Ectodermal cell (in vitro differentiated cells): ENCODE results near the gene HTR6.

Experiments used
- H3K27ac ChIP-seq: 2 replicates; pipeline ENCODE4 v1.7.0; 2013; ENCODE audit warnings: mild to moderate bottlenecking, low read depth, low read length; ENCODE audit not compliant: insufficient read depth, poor library complexity, severe bottlenecking
- H3K27me3 ChIP-seq: 2 replicates; pipeline ENCODE4 v1.7.0; 2013; ENCODE audit warnings: mild to moderate bottlenecking, low read length; ENCODE audit not compliant: insufficient read depth, control insufficient read depth, poor library complexity, severe bottlenecking
- H3K36me3 ChIP-seq: one replicate; pipeline ENCODE4 v1.7.0; 2013; ENCODE audit warnings: low read length; ENCODE audit not compliant: control insufficient read depth, insufficient read depth
- H3K4me1 ChIP-seq: one replicate; pipeline ENCODE4 v1.7.0; 2013; ENCODE audit warnings: low read length; ENCODE audit not compliant: control insufficient read depth, insufficient read depth
- H3K4me3 ChIP-seq: 2 replicates; pipeline ENCODE4 v1.7.0; 2013; ENCODE audit warnings: low read depth, low read length, control low read depth; ENCODE audit not compliant: insufficient read depth
- H3K9me3 ChIP-seq: 2 replicates; pipeline ENCODE4 v1.7.0; 2013; ENCODE audit warnings: mild to moderate bottlenecking, low read length, moderate library complexity; ENCODE audit not compliant: control insufficient read depth
- WGBS, 2 experiments: methylation state at CpG; one replicate each; pipeline ENCODE4 v1.1.7; 2013; ENCODE audit warnings: missing lambda C conversion rate in 2 of 2; 5-methylcytosine and 5-hydroxymethylcytosine counted together

Gene HTR6

DNA sequence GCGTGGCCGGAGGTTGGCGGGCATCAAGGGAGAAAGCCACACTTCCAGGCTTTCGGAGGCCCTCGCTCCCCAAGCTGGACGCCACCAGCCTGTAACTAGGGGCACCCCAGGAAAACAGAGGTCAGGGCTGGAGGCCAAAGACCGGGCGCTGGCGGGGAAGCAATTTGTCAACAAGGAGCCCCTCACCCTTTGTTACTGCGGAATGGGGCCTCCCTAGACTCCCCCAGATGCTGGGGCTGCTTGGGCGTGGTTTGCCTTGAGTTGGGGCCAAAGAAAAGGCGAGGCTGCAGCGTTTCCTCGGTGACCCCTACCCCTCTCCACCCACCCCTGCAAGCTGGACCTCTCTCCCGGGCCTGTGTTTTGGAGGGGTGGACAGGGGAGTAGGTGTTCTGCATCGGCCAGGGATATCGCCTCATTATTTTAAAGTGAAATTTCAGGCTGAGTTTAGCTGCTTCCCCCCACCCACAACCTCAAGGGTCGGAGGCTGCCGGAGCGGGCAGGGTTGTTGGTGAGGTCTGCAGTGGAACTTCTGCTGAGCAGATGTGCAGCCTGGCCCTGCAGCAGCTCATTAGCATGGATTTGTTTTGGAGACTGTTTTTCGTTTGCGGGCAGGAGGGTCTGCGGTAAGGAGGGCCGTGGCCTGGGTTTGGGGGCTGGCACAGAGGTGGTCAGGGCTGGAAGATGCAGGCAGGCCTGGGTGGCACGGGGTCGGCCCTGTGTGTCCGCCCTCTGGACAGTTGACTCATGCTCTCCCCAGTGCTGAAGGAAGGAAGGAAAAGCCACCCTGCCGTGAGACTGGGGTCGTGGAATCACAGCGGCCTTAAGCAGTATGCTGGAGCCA, 19.0 kb upstream of the HTR6 start:
- Histone ChIP-seq H3K4me3 (peak overlapping the region; percentile 40), H3K27me3 (peaks cover 57% of the 10 kb centered on the region), H3K27ac (no peak overlapping the region), H3K9me3 (no peaks in the 10 kb centered on the region), H3K36me3 (no peaks in the 10 kb centered on the region), H3K4me1 (peaks cover 5% of the 10 kb centered on the region)
- 48 to 53% methylated on average over 26 to 30 of the region's 30 CpGs for WGBS, 2 experiments

DNA sequence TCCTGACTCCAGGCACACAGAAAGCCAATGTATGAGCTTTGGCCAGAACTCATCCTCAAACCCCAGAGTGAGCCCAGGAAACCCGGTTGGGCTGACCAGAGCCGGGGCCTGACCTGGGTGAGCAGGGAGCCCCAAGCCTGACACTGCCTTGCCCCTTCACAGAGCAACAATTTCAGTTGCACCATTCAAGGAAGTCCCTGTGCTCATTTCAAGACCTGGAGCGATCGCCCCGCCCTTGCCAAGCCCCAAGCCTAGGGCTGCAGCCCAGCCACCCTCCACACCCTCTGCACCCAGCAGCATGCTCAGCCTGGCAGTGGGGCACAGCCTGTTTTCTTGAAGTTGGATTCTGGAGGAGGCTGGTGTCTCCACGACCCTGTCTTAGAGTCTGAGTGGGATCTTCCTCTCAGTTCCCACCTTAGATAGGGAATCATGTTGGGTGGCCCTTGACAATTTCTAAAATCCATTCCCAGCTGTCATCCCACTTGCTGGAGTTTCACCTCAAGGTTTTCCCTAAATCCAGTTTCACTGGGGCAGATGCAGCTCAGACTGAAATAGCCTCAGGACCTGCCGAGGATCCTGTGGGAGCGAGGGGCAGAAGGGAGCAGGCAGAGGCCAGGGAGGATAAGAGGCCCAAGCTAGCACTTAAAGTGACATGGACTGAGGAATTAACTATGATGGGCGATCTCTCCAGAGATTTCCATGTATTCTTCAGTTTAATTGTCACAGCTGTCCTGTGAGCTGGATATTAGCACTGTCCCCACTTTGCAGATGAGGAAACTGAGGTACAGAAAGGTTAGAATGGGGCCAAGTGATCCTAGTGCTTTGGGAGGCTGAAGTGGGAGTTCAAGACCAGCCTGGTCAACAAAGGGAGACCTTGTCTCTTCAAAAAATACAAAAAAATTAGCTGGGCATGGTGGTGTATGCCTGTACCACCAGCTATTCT, 18.0 kb upstream of the HTR6 start:
- Histone ChIP-seq H3K27ac (no peak overlapping the region), H3K4me3 (no peak overlapping the region), H3K27me3 (peaks cover 50% of the 10 kb centered on the region), H3K36me3 (no peaks in the 10 kb centered on the region), H3K4me1 (no peaks in the 10 kb centered on the region), H3K9me3 (no peaks in the 10 kb centered on the region)
- 92 to 93% methylated on average over 9 of the region's 9 CpGs for WGBS, 2 experiments

DNA sequence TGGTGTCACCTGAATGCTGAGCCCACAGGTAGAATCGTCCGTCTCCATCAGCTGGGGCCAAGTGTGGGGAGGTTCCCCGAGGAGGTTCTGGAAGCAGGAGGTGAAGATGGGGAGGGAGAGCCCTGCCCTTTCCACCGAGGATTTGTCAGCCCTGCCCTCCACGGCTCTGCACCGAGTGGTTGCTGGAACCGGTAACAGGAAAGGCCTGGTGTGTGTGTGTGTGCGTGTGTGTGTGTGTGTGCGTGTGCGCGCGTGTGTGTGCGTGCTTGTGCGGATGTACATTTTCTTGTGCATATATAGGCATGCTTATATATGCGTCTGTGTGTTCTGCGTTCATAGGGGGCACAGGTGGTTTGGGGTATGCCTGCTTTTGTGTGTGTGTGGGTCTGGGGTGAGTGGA, 17.0 kb upstream of the HTR6 start:
- Histone ChIP-seq H3K36me3 (no peaks in the 10 kb centered on the region), H3K27me3 (peaks cover 40% of the 10 kb centered on the region), H3K27ac (no peak overlapping the region), H3K4me1 (no peaks in the 10 kb centered on the region), H3K4me3 (no peak overlapping the region), H3K9me3 (no peaks in the 10 kb centered on the region)
- 91% methylated on average over 16 of the region's 16 CpGs for WGBS, 2 experiments

DNA sequence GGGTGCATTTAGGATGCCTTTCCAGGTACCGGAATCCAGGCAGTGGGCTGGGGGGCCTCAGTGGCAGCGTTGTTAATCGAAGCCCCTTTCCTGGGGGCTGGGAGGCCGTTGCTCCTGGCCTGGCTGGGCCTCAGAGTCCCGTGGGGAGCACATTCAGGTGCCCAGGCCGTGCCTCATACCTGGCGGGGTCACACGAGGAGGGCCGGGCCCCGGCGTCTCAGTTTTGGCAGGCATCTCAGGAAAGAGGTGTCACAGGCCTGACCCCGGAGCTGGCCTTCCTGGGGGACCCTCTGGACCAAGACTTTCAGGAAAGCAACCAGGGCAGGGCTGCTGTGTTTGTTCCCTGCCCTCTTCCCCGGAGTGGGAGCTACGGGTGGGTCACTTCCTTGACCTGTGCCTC, 16.4 kb upstream of the HTR6 start:
- Histone ChIP-seq H3K27ac (no peak overlapping the region), H3K4me1 (no peaks in the 10 kb centered on the region), H3K4me3 (no peak overlapping the region), H3K36me3 (no peaks in the 10 kb centered on the region), H3K9me3 (no peaks in the 10 kb centered on the region), H3K27me3 (peaks cover 34% of the 10 kb centered on the region)
- 92% methylated on average over 14 of the region's 14 CpGs for WGBS, 2 experiments

DNA sequence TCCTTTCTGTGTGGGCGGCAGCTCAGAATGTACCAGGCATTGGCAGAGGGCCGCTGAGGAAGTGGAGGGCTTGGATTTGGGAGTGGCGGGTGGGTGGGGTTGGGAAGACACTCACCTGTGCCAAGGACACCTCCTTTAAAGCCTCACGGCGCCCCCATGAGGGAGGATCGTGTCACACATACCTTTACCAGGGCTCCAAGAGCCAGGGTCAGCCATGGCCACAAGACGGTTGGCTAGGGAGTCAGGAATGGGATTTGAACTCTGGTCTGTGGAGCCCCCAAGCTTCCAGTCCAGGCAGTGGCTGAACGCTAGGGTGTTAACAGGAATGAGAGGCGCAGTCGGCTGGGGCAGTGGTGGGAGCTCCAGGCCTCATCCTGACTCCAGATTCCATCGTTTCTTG, 16.0 kb upstream of the HTR6 start:
- Histone ChIP-seq H3K4me3 (no peak overlapping the region), H3K4me1 (no peaks in the 10 kb centered on the region), H3K9me3 (no peaks in the 10 kb centered on the region), H3K27ac (no peak overlapping the region), H3K36me3 (no peaks in the 10 kb centered on the region), H3K27me3 (peaks cover 30% of the 10 kb centered on the region)
- 63 to 65% methylated on average over 11 of the region's 11 CpGs for WGBS, 2 experiments

DNA sequence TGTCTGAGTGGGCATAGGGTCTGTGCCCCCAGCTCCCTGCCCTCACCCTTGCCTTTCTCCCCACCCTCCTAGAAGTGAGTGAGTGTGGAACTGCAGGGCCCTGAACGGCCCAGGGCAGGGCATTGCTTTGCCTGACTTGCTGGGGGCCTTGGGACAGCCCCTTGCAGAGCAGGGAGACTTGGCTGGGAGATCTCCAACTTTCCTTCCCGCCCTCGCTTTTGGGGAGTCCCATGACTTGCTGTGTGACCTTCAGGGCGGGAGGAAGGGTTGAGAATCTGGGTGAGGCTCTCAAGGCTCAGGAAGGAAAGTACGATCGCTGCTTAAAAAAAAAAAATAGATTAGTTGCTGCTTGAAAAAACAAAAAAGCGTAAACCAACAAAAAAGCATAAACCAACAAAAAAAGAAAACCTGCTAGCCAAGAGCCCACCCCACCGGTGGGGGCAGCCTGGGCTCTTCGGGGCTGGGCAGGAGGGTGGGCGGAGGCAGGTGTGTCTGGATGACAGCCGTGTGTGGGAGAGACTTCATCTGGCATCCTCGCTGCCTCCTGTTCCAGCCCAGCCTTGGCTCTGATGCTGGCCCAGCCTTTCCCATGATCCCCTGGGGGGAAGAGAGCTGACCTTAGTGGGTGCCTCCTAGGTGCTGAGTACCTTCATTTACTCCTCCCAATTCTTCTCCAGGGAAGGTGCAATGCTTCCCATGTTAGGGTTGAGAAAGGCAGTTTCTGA, 14.1 kb upstream of the HTR6 start:
- no peaks in the 10 kb centered on the region for H3K4me1 ChIP-seq
- no peak overlapping the region for H3K27ac ChIP-seq
- no peaks in the 10 kb centered on the region for H3K36me3 ChIP-seq
- H3K27me3 ChIP-seq = peaks cover 14% of the 10 kb centered on the region
- H3K9me3 ChIP-seq = no peaks in the 10 kb centered on the region
- 81 to 84% methylated on average over 12 of the region's 12 CpGs for WGBS, 2 experiments
- H3K4me3 ChIP-seq = no peak overlapping the region

DNA sequence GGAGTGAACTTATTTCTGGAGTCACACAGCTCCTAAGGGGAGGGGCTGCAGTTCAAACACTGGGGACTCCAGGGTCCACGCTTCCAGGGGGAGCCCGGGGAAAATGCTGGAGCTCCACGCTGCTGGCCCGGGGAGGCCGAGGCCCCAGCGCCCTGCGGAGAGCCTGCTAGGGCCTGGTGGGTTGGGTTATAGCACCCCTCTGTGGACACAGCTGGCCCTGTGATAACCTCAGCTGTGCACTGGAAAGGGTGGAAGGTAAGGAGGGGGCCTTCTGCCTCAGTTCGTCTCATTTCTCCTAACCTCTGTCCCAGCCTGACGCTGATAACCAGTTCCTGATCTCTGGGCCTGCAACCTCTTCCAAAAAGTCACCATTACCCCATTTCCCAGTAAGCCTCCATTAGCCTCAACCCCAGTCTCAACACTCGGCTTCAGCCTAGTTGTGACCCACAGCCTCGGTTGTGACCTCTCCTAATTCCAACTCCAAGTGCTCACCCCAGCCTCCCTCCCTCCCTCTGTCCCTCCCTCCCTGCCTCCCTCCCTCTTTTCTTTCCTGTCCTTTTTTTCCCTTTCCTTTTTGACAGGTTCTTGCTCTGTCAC, 13.4 kb upstream of the HTR6 start:
- Histone ChIP-seq H3K9me3 (no peaks in the 10 kb centered on the region), H3K36me3 (no peaks in the 10 kb centered on the region), H3K4me3 (no peak overlapping the region), H3K27ac (no peak overlapping the region), H3K27me3 (peaks cover 7% of the 10 kb centered on the region), H3K4me1 (no peaks in the 10 kb centered on the region)
- WGBS, 2 experiments = 37 to 38% methylated on average over 11 of the region's 11 CpGs

DNA sequence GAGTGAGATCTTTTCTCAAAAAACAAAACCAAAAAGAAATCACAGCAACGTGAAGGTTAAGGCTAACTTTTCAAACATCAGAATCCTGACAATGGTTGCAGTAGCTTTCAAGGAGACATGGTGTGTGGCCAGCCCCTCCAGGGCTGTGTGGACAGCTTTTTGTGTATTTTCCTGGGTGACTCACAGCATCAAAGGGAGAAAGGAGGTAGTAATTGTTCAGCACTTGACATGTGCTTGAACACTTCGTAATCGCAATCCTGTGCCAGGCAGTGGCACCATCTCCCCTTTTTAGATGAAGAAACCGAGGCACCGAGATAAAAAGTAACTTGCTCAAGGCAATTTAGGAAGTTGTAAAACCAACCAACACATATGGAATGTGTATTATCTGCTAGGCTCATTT, 10.3 kb upstream of the HTR6 start:
- Histone ChIP-seq H3K4me1 (no peaks in the 10 kb centered on the region), H3K4me3 (no peak overlapping the region), H3K9me3 (no peaks in the 10 kb centered on the region), H3K36me3 (no peaks in the 10 kb centered on the region), H3K27ac (no peak overlapping the region), H3K27me3 (no peaks in the 10 kb centered on the region)
- WGBS, 2 experiments = 93 to 94% methylated on average over 5 of the region's 5 CpGs

DNA sequence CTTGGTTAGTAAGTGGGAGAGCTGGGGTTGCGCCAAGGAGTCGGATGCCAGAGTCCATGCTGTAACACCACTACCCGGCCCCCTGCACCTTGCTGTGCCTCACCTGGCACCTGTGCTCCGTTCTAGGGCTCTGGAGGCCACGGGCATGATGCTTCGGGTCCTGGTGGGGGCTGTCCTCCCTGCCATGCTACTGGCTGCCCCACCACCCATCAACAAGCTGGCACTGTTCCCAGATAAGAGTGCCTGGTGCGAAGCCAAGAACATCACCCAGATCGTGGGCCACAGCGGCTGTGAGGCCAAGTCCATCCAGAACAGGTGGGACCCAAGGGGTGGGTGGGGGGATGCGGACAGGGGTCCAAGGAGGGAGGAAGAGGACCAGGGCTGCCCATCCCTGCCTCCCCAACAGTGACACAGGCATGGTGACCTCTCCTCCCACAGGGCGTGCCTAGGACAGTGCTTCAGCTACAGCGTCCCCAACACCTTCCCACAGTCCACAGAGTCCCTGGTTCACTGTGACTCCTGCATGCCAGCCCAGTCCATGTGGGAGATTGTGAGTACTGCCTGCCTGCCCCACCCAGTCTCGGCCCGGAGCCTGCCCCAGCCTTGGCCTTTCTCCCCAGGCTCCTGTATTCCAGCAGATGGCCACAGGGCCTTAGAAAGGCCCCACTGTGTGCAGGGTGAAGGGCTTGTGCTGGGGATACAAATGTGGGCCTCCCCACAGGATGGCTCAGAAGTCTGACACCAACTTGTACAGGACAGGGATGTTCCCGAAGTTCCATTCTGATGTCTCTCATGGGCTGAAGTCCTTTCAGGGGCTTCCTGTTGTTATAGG, 9.6 kb upstream of the HTR6 start:
- H3K36me3 ChIP-seq = no peaks in the 10 kb centered on the region
- no peaks in the 10 kb centered on the region for H3K4me1 ChIP-seq
- no peak overlapping the region for H3K4me3 ChIP-seq
- 94 to 95% methylated on average over 15 of the region's 15 CpGs for WGBS, 2 experiments
- no peaks in the 10 kb centered on the region for H3K27me3 ChIP-seq
- no peaks in the 10 kb centered on the region for H3K9me3 ChIP-seq
- H3K27ac ChIP-seq = no peak overlapping the region
